Heart right ventricle (tissue), 16 donors: Measurements from ENCODE around the gene GZMM. TPM values are rescaled to one million over a fixed set of nuclear protein-coding genes. Genes with fewer than 3 reads are reported as not detected.

Experiments
- ATAC-seq, 8 donors: fragments of 200-7000 bp; cut with Tn5 transposase; one replicate each; pipeline ENCODE4 v1.9.1; 2020; ENCODE audit warnings: mild to moderate bottlenecking in 8 of 8, moderate library complexity in 8 of 8, moderate number of reproducible peaks in 1 of 8
- DNase-seq, 2 donors: peaks; one replicate each; pipeline ENCODE4 v3.0.0-alpha.2; 2020
- H3K27ac ChIP-seq, 10 donors: fragments of 200-600 bp; sonication (generic) in 2 of 10; one replicate each; pipeline versions ENCODE4 v1.5.0 to v1.8.0; 2020 to 2022; ENCODE audit warnings: mild to moderate bottlenecking in 3 of 10
- H3K27me3 ChIP-seq, 7 donors: fragments of 200-600 bp; one replicate each; pipeline ENCODE4 v1.8.0; 2021 to 2022; ENCODE audit warnings: mild to moderate bottlenecking in 2 of 7
- H3K36me3 ChIP-seq, 9 donors: fragments of 200-600 bp; sonication (generic) in 1 of 9; one replicate each; pipeline versions ENCODE4 v1.5.0 to v1.8.0; 2020 to 2022; ENCODE audit warnings: mild to moderate bottlenecking in 2 of 9
- H3K4me1 ChIP-seq, 9 donors: fragments of 200-600 bp; sonication (generic) in 1 of 9; one replicate each; pipeline versions ENCODE4 v1.5.0 to v1.8.0; 2020 to 2022; ENCODE audit warnings: mild to moderate bottlenecking in 4 of 9
- H3K4me3 ChIP-seq, 10 donors: fragments of 200-600 bp; sonication (generic) in 2 of 10; one replicate each; pipeline versions ENCODE4 v1.5.0 to v1.8.0; 2020 to 2022; ENCODE audit warnings: mild to moderate bottlenecking in 7 of 10, moderate library complexity in 2 of 10
- H3K9me3 ChIP-seq, 11 donors: fragments of 200-600 bp in 10 of 11; sonication (generic) in 2 of 11; one replicate each; pipeline versions ENCODE4 v1.5.0 to v1.8.0; 2013 to 2022; ENCODE audit warnings: mild to moderate bottlenecking in 2 of 11, control low read depth in 1 of 11, moderate library complexity in 1 of 11
- WGBS, 2 donors: extraction: QIAGEN DNeasy Blood & Tissue Kit; methylation state at CpG; one replicate each; pipeline ENCODE4 v1.1.7; 2013; ENCODE audit warnings: inconsistent platforms in 1 of 2; 5-methylcytosine and 5-hydroxymethylcytosine counted together
- intact Hi-C, 10 donors: fragments of 100-400 bp; cut with DNase I; formaldehyde crosslinking; loops; one replicate each; pipeline versions ENCODE4 v1.11.1 to v1.14.2; 2022
- polyA plus RNA-seq, 2 donors: library from polyadenylated mRNA; stranded (reverse); fragments of 200-250 nt; gene quantifications; one replicate each; pipeline ENCODE4 v1.2.3, GENCODE V29; 2013
- total RNA-seq, 10 donors: library from RNA; stranded (reverse); fragmentation: NEBNext Ultra II Directional in 3 of 10; extraction: Animal tissue kit (Norgen Biotek cat#: 25700) in 3 of 10; gene quantifications; one replicate each; pipeline versions ENCODE4 v1.2.1 to v1.2.4, GENCODE V29; 2021 to 2023
- TF ChIP-seq, protein P1 (sequence below), 9 donors: fragments of 200-600 bp; sonication (generic) in 2 of 9; IDR thresholded peaks; one replicate each; pipeline versions ENCODE4 v1.5.0 to v1.8.0; 2021 to 2022; ENCODE audit warnings: antibody characterized with exemption in 9 of 9, mild to moderate bottlenecking in 5 of 9, moderate library complexity in 1 of 9
- donor health status: Arrhythmogenic right ventricular cardiomyopathy.
- donor health status: ischemic (EF 13 %, LVEDD 7.1; RV severe dilation, severe dysfunction).
- donor health status: healthy with polysubstance abuse.
- donor health status: DM: no; HTN: yes; CAD: no.
- donor health status: DM: no; HTN: no; CAD: no.
- donor health status: ischemic (EF 25% LVEDD 6.9; RV normal size, moderate dysfunction).
- donor health status: ischemic (EF 25% LVEDD 5.7; RV mildly dilated, moderate dysfunction).
- donor health status: healthy.
- donor health status: DM: yes; HTN: yes; CAD: no.
- donor health status: Ischemic cardiomyopathy.
- donor health status: ischemic (EF 35%, LVEDD 5.7; RV mildly dilated, moderate dysfunction).
- donor health status: nonischemic (EF 11% LVEDD 7.7; RV severe dilation, severe dysfunction).
- donor health status: DM: yes; HTN: yes; CAD: no.
- donor health status: PGD.
- donor health status: ischemic (EF 29% LVEDD 5.4; RV normal size, mild dysfunction).
- donor health status: nonischemic (EF 23%, LVEDD 6.1; RV moderate dilation, normal function).

The GZMM gene
- total and polyA plus RNA-seq, 12 donors = 0.25 to 2.7 (median 0.44) TPM; not detected in 7

- Histone ChIP-seq H3K27ac (no peak overlapping the region), H3K36me3 (peaks cover 0 to 8% (median 4%) of the 10 kb centered on the region in 9 donors), H3K9me3 (peaks cover 0 to 7% (median 0%) of the 10 kb centered on the region in 11 donors), H3K4me3 (no peak overlapping the region), H3K4me1 (peaks cover 0 to 29% (median 19%) of the 10 kb centered on the region in 9 donors), H3K27me3 (peaks cover 0 to 19% (median 7%) of the 10 kb centered on the region in 7 donors)
- intact Hi-C loops = loop anchor here in 1 of 10 donors (5.0 kb wide), 1 partner anchor 293 kb away; the partner anchor contains the start of gene PTBP1
- 80 to 91% methylated on average over 14 of the region's 14 CpGs for WGBS, 2 donors
- no peak for ATAC-seq
- no peak for DNase-seq
- TF ChIP-seq, protein P1, sequence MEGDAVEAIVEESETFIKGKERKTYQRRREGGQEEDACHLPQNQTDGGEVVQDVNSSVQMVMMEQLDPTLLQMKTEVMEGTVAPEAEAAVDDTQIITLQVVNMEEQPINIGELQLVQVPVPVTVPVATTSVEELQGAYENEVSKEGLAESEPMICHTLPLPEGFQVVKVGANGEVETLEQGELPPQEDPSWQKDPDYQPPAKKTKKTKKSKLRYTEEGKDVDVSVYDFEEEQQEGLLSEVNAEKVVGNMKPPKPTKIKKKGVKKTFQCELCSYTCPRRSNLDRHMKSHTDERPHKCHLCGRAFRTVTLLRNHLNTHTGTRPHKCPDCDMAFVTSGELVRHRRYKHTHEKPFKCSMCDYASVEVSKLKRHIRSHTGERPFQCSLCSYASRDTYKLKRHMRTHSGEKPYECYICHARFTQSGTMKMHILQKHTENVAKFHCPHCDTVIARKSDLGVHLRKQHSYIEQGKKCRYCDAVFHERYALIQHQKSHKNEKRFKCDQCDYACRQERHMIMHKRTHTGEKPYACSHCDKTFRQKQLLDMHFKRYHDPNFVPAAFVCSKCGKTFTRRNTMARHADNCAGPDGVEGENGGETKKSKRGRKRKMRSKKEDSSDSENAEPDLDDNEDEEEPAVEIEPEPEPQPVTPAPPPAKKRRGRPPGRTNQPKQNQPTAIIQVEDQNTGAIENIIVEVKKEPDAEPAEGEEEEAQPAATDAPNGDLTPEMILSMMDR (IDR thresholded peaks at IDR 0.05) = no peak
Observed at GRCh38 chr19:504616-505015, 39.2 kb upstream of the GZMM start.

DNA sequence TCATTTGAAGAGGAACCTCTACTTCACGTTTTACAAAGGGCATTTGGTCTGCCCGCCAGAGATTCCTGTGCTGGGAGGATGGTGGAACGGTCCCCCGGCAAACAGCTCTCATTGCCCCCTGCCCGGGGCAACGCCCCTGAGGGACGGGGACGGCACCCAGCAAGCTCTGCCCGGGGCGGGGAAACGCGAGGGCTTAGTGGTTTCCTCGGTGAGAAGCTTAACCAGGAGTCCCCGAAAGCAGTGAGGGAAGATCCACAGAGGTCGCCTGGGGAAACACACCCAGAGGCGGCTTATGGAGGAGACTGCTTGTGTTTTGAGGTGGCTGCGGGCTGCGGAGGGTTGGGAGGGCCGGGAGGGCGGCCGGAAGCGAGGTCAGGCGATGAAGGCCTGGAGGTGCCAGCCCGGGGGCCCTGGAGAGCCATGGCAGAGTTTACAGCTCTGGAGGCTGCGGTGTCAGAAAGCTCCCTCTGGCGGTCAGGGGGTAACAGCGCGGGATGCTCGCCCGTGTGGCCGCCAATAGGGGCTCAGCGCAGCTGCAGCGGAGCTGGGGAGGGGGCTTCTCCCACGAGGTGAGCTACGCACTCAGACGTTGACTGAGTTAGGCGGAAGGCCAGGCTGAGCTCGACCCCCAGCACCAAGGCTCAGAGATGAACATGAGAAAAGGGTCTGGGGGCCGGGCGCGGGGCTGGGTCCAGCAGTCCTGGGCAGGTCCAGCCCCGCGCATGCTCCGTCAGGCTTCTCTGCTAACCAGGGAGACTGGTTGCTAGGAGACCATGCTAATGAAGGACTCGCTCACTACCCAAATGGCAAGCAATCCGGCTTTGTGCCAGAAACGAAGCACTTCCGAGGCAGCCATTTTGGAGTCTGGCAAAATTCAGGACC is 37.2 kb upstream of the GZMM start:
- WGBS, 2 donors = 6% methylated on average over 48 of the region's 48 CpGs
- peak; percentile 89 to 95 (median 93) for ATAC-seq

DNA sequence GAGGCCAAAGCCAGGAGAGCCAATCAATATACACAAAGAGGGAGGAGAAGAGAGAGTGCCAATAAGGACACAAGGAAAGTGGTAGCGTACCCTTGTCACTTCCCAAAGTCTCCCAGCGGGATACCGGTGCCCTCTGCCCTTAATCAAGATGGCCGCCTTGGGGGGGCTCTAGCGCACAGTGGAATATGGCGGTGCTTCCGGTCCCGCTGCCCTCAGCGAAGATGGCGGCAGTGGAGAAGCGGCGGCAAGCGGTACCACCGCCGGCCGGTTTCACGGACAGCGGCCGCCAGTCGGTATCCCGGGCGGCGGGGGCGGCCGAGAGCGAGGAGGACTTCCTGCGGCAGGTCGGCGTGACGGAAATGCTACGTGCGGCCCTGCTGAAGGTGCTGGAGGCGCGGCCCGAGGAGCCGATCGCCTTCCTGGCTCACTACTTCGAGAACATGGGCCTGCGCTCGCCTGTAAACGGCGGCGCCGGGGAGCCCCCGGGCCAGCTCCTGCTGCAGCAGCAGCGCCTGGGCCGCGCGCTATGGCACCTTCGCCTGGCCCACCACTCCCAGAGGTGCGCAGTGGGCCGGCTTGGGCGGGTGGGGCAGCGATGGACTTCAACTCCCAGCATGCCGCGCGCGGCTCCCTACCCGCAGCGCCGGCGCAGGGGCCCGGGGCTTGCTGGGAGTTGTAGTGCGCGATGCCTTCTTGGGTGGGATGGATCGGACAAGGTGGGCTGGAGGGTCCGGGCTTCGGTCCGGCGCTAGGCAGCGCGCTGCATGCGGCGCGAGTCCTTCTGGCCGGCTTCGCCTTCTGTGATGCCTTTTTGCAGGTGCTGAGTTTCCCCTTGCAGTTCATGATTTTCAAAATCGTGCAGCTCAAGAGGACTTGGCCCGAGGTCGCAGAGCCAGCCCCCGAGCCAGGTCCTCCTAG is 36.3 kb upstream of the GZMM start, which contains the start of gene TPGS1:
Gene TPGS1, plus strand, starts transcription at position 212 of the 918 bp plus-strand sequence. Its CDS starts 10 bp downstream, at position 222.
- TF ChIP-seq, protein P1 (IDR thresholded peaks at IDR 0.05) = no peak
- WGBS, 2 donors = 0 to 1% methylated on average over 80 to 81 of the region's 81 CpGs

More for the DNA sequence above, 37.2 kb upstream of the GZMM start:
- TF ChIP-seq, protein P1 (IDR thresholded peaks at IDR 0.05) = peak; percentile 92 to 100 (median 99)
- H3K9me3 ChIP-seq = peaks cover 0 to 7% (median 0%) of the 10 kb centered on the region in 11 donors
- peaks cover 4 to 45% (median 33%) of the 10 kb centered on the region in 9 donors for H3K4me1 ChIP-seq
- peak overlapping the region; percentile 78 to 98 (median 95) for H3K27ac ChIP-seq
- H3K27me3 ChIP-seq = peaks cover 0 to under 1% (median 0%) of the 10 kb centered on the region in 7 donors
- peaks cover 0 to 11% (median 4%) of the 10 kb centered on the region in 9 donors for H3K36me3 ChIP-seq
- peak; percentile 96 to 99 for DNase-seq
- peak overlapping the region; percentile 63 to 100 (median 94) for H3K4me3 ChIP-seq
- intact Hi-C loops = loop anchor here in 3 of 10 donors (2.0 to 5.0 kb wide), 3 partner anchors 24 to 291 kb away; partner anchors contain the start of genes BSG (in 1 of the 3), CDC34 (in 1 of the 3) and PTBP1 (in 1 of the 3)

More for the DNA sequence above, 36.3 kb upstream of the GZMM start, which contains the start of gene TPGS1:
- Histone ChIP-seq H3K27me3 (no peaks in the 10 kb centered on the region), H3K4me3 (peak within 1 kb of the TSS; percentile 80 to 100 (median 94)), H3K9me3 (peaks cover 0 to 2% (median 0%) of the 10 kb centered on the region in 11 donors), H3K36me3 (peaks cover 0 to 11% (median 4%) of the 10 kb centered on the region in 9 donors), H3K4me1 (peaks cover 4 to 51% (median 33%) of the 10 kb centered on the region in 9 donors), H3K27ac (peak within 1 kb of the TSS; percentile 78 to 98 (median 95))
- intact Hi-C loops = loop anchor here in 3 of 10 donors (2.0 to 5.0 kb wide), 3 partner anchors 23 to 290 kb away; partner anchors contain the start of genes BSG (in 1 of the 3), CDC34 (in 1 of the 3) and PTBP1 (in 1 of the 3)
- ATAC-seq (peak; percentile 89 to 93 (median 92)), DNase-seq (peak; percentile 73 to 89)
